ENCODE results near the gene SULT1E1.

SULT1E1 gene

DNA sequence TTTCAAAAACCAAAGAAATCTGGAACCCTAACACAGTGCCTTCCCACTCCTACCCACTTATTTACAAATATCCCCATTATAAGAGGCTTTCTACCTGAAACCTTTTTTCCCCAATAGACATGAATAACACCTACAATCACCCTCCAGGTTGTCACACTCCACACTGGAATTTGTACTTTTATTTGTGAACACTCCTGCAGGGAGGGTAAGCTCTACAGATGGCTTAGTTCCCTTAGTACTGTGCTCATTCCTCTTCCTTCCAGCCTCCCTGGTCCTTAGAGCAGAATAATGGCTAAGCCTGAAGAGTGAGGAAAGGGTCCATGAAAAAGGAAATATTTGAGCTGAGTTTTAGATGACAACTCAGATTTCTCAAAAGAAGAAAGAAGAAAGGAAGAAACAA, 22.2 kb upstream of the SULT1E1 start:
- DNase-seq = no peak
- CTCF ChIA-PET = interaction anchor here (0.6 to 2.2 kb wide), 5 partner anchors 14 to 201 kb away, joined by 3 to 6 read pairs (median 5); no protein-coding TSS in a partner anchor
- POLR2A ChIA-PET = no interaction called here
- Histone ChIP-seq H3K9me3 (ENCODE audit: control extremely low read depth in 1 of 5, control insufficient read depth in 4 of 5, insufficient read depth in 2 of 5, low read depth in 1 of 5, low read length in 4 of 5) (peaks cover 0 to 8% (median 0%) of the 10 kb centered on the region in 5 experiments), H3K27me3 (replicated peaks in 2 of 5; ENCODE audit: control insufficient read depth in 4 of 5, insufficient read depth in 5 of 5, low read length in 4 of 5) (no peaks in the 10 kb centered on the region), H3K36me3 (ENCODE audit: control insufficient read depth in 4 of 4, insufficient read depth in 4 of 4, low read length in 3 of 4) (no peaks in the 10 kb centered on the region), H3K27ac (ENCODE audit: insufficient read depth in 1 of 2, low read depth in 1 of 2, low read length in 2 of 2, poor library complexity in 1 of 2, severe bottlenecking in 2 of 2) (no peak overlapping the region), H3K4me1 (ENCODE audit: control extremely low read depth in 1 of 4, control insufficient read depth in 4 of 4, insufficient read depth in 4 of 4, low read length in 3 of 4) (no peaks in the 10 kb centered on the region), H3K4me3 (ENCODE audit: control insufficient read depth in 1 of 7, extremely low read depth in 1 of 7, insufficient read depth in 4 of 7, low read depth in 2 of 7, low read length in 6 of 7) (no peak overlapping the region)

GRCh38 chr4:69881173-69881773, 21.3 kb upstream of the SULT1E1 start:
- Histone ChIP-seq H3K27ac (ENCODE audit: insufficient read depth in 1 of 2, low read depth in 1 of 2, low read length in 2 of 2, poor library complexity in 1 of 2, severe bottlenecking in 2 of 2) (no peak overlapping the region), H3K36me3 (ENCODE audit: control insufficient read depth in 4 of 4, insufficient read depth in 4 of 4, low read length in 3 of 4) (no peaks in the 10 kb centered on the region), H3K4me3 (ENCODE audit: control insufficient read depth in 1 of 7, extremely low read depth in 1 of 7, insufficient read depth in 4 of 7, low read depth in 2 of 7, low read length in 6 of 7) (no peak overlapping the region), H3K9me3 (ENCODE audit: control extremely low read depth in 1 of 5, control insufficient read depth in 4 of 5, insufficient read depth in 2 of 5, low read depth in 1 of 5, low read length in 4 of 5) (peaks cover 0 to 8% (median 0%) of the 10 kb centered on the region in 5 experiments), H3K4me1 (ENCODE audit: control extremely low read depth in 1 of 4, control insufficient read depth in 4 of 4, insufficient read depth in 4 of 4, low read length in 3 of 4) (no peaks in the 10 kb centered on the region), H3K27me3 (replicated peaks in 2 of 5; ENCODE audit: control insufficient read depth in 4 of 5, insufficient read depth in 5 of 5, low read length in 4 of 5) (no peaks in the 10 kb centered on the region)
- peak; percentile 42 to 72 (median 70) for DNase-seq
- ChIA-PET POLR2A (no interaction called here), CTCF (interaction anchor here (0.7 to 3.4 kb wide), 23 partner anchors 13 to 563 kb away, joined by 3 to 17 read pairs (median 5); partner anchors contain the start of gene SULT1E1)

- H3K36me3 ChIP-seq (ENCODE audit: control insufficient read depth in 4 of 4, insufficient read depth in 4 of 4, low read length in 3 of 4) = no peaks in the 10 kb centered on the region
- H3K4me1 ChIP-seq (ENCODE audit: control extremely low read depth in 1 of 4, control insufficient read depth in 4 of 4, insufficient read depth in 4 of 4, low read length in 3 of 4) = no peaks in the 10 kb centered on the region
- H3K4me3 ChIP-seq (ENCODE audit: control insufficient read depth in 1 of 7, extremely low read depth in 1 of 7, insufficient read depth in 4 of 7, low read depth in 2 of 7, low read length in 6 of 7) = no peak overlapping the region
- no peak overlapping the region for H3K27ac ChIP-seq (ENCODE audit: insufficient read depth in 1 of 2, low read depth in 1 of 2, low read length in 2 of 2, poor library complexity in 1 of 2, severe bottlenecking in 2 of 2)
- CTCF ChIA-PET = interaction anchor here (1.0 to 3.4 kb wide), 7 partner anchors 10 to 560 kb away, joined by 3 to 17 read pairs (median 4); no protein-coding TSS in a partner anchor
- no peak for DNase-seq
- H3K27me3 ChIP-seq (replicated peaks in 2 of 5; ENCODE audit: control insufficient read depth in 4 of 5, insufficient read depth in 5 of 5, low read length in 4 of 5) = no peaks in the 10 kb centered on the region
- 70% methylated on average over 1 of the region's 2 CpGs for WGBS (ENCODE audit: insufficient coverage)
- peaks cover 0 to 1% (median 0%) of the 10 kb centered on the region in 5 experiments for H3K9me3 ChIP-seq (ENCODE audit: control extremely low read depth in 1 of 5, control insufficient read depth in 4 of 5, insufficient read depth in 2 of 5, low read depth in 1 of 5, low read length in 4 of 5)
- POLR2A ChIA-PET = no interaction called here
Observed at GRCh38 chr4:69878250-69878649, 18.3 kb upstream of the SULT1E1 start.

DNA sequence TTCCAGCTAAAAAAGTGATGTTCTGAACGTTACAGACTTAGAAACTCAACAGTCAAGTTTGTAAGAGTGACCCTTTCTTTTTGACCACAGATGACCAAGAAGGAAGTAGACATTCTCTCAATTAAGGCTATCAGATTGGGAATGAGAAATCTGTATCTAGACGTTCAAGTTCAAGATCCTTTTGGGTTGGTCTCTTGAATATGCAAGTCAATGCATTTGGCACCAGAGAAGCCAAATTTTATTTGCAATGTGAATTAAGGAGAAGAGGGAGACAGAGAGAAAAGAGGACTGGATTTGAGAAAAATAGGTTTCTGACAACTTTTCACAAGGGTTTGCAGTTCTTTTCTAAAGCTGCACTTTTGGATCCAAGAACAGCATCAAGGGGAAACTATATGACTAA, 17.5 kb upstream of the SULT1E1 start:
- no peak for DNase-seq
- ChIA-PET CTCF (interaction anchor here (1.0 kb wide), 2 partner anchors 190 to 559 kb away, joined by 4 read pairs; no protein-coding TSS in a partner anchor), POLR2A (no interaction called here)
- 50% methylated on average over 1 of the region's 2 CpGs for WGBS (ENCODE audit: insufficient coverage)
- Histone ChIP-seq H3K27ac (ENCODE audit: insufficient read depth in 1 of 2, low read depth in 1 of 2, low read length in 2 of 2, poor library complexity in 1 of 2, severe bottlenecking in 2 of 2) (no peak overlapping the region), H3K36me3 (ENCODE audit: control insufficient read depth in 4 of 4, insufficient read depth in 4 of 4, low read length in 3 of 4) (no peaks in the 10 kb centered on the region), H3K27me3 (replicated peaks in 2 of 5; ENCODE audit: control insufficient read depth in 4 of 5, insufficient read depth in 5 of 5, low read length in 4 of 5) (no peaks in the 10 kb centered on the region), H3K4me1 (ENCODE audit: control extremely low read depth in 1 of 4, control insufficient read depth in 4 of 4, insufficient read depth in 4 of 4, low read length in 3 of 4) (no peaks in the 10 kb centered on the region), H3K9me3 (ENCODE audit: control extremely low read depth in 1 of 5, control insufficient read depth in 4 of 5, insufficient read depth in 2 of 5, low read depth in 1 of 5, low read length in 4 of 5) (no peaks in the 10 kb centered on the region), H3K4me3 (ENCODE audit: control insufficient read depth in 1 of 7, extremely low read depth in 1 of 7, insufficient read depth in 4 of 7, low read depth in 2 of 7, low read length in 6 of 7) (no peak overlapping the region)

DNA sequence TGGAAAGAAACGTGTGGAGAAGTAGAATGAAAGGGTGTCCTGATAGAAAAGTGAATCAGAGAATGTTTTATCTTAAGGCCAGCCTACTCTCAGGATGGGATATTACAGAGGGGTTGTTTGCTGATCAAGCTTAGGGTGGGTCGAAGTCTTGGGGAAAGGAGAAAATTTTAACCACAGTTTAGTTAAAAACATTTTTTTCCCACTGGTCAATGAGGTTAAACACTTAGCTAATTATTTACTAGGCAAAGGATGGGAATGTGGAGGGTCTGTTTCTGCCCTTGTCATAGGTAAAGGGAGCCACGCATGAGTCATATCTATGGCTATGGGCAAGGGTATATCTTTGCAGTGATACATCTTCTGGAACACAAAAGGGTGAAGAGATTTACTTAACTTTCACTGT, 16.1 kb upstream of the SULT1E1 start:
- Histone ChIP-seq H3K36me3 (ENCODE audit: control insufficient read depth in 4 of 4, insufficient read depth in 4 of 4, low read length in 3 of 4) (no peaks in the 10 kb centered on the region), H3K4me1 (ENCODE audit: control extremely low read depth in 1 of 4, control insufficient read depth in 4 of 4, insufficient read depth in 4 of 4, low read length in 3 of 4) (no peaks in the 10 kb centered on the region), H3K27ac (ENCODE audit: insufficient read depth in 1 of 2, low read depth in 1 of 2, low read length in 2 of 2, poor library complexity in 1 of 2, severe bottlenecking in 2 of 2) (no peak overlapping the region), H3K9me3 (ENCODE audit: control extremely low read depth in 1 of 5, control insufficient read depth in 4 of 5, insufficient read depth in 2 of 5, low read depth in 1 of 5, low read length in 4 of 5) (no peaks in the 10 kb centered on the region), H3K4me3 (ENCODE audit: control insufficient read depth in 1 of 7, extremely low read depth in 1 of 7, insufficient read depth in 4 of 7, low read depth in 2 of 7, low read length in 6 of 7) (no peak overlapping the region), H3K27me3 (replicated peaks in 2 of 5; ENCODE audit: control insufficient read depth in 4 of 5, insufficient read depth in 5 of 5, low read length in 4 of 5) (no peaks in the 10 kb centered on the region)
- 94% methylated on average over 2 of the region's 3 CpGs for WGBS (ENCODE audit: insufficient coverage)
- DNase-seq = no peak
- CTCF ChIA-PET = interaction anchor here (1.1 to 1.7 kb wide), 2 partner anchors 9 to 186 kb away, joined by 3 to 6 read pairs; no protein-coding TSS in a partner anchor
- POLR2A ChIA-PET = no interaction called here

DNA sequence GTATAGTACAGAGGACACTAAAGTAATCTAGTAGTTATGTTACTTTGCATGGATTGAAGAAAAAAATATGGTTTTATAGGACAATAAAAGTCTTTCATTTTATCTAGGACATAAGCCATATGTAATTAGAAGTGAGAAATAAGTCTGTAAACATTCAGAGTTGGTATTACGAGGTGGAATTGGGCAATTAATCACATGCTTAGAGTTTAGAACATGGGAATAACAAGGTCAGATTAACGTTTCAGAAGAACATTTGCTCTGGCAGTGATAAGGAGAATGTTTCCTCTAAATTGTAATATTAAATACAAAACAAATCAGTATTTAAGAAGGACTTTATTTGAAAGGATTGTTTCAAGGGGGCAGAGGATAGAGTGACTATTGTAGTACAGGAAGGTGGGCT, 15.6 kb upstream of the SULT1E1 start:
- CTCF ChIA-PET = interaction anchor here (1.7 kb wide), 1 partner anchor 185 kb away, joined by 6 read pairs; no protein-coding TSS in a partner anchor
- POLR2A ChIA-PET = no interaction called here

GRCh38 chr4:69874507-69874906, 14.6 kb upstream of the SULT1E1 start:
- Histone ChIP-seq H3K27ac (ENCODE audit: insufficient read depth in 1 of 2, low read depth in 1 of 2, low read length in 2 of 2, poor library complexity in 1 of 2, severe bottlenecking in 2 of 2) (no peak overlapping the region), H3K9me3 (ENCODE audit: control extremely low read depth in 1 of 5, control insufficient read depth in 4 of 5, insufficient read depth in 2 of 5, low read depth in 1 of 5, low read length in 4 of 5) (peaks cover 0 to 2% (median 0%) of the 10 kb centered on the region in 5 experiments), H3K4me3 (ENCODE audit: control insufficient read depth in 1 of 7, extremely low read depth in 1 of 7, insufficient read depth in 4 of 7, low read depth in 2 of 7, low read length in 6 of 7) (no peak overlapping the region), H3K27me3 (replicated peaks in 2 of 5; ENCODE audit: control insufficient read depth in 4 of 5, insufficient read depth in 5 of 5, low read length in 4 of 5) (no peaks in the 10 kb centered on the region), H3K4me1 (ENCODE audit: control extremely low read depth in 1 of 4, control insufficient read depth in 4 of 4, insufficient read depth in 4 of 4, low read length in 3 of 4) (no peaks in the 10 kb centered on the region), H3K36me3 (ENCODE audit: control insufficient read depth in 4 of 4, insufficient read depth in 4 of 4, low read length in 3 of 4) (no peaks in the 10 kb centered on the region)
- DNase-seq = no peak
- ChIA-PET CTCF (no interaction called here), POLR2A (no interaction called here)

More for the DNA sequence above, 15.6 kb upstream of the SULT1E1 start:
- Histone ChIP-seq H3K4me1 (ENCODE audit: control extremely low read depth in 1 of 4, control insufficient read depth in 4 of 4, insufficient read depth in 4 of 4, low read length in 3 of 4) (no peaks in the 10 kb centered on the region), H3K4me3 (ENCODE audit: control insufficient read depth in 1 of 7, extremely low read depth in 1 of 7, insufficient read depth in 4 of 7, low read depth in 2 of 7, low read length in 6 of 7) (no peak overlapping the region), H3K36me3 (ENCODE audit: control insufficient read depth in 4 of 4, insufficient read depth in 4 of 4, low read length in 3 of 4) (no peaks in the 10 kb centered on the region), H3K9me3 (ENCODE audit: control extremely low read depth in 1 of 5, control insufficient read depth in 4 of 5, insufficient read depth in 2 of 5, low read depth in 1 of 5, low read length in 4 of 5) (no peaks in the 10 kb centered on the region), H3K27me3 (replicated peaks in 2 of 5; ENCODE audit: control insufficient read depth in 4 of 5, insufficient read depth in 5 of 5, low read length in 4 of 5) (no peaks in the 10 kb centered on the region), H3K27ac (ENCODE audit: insufficient read depth in 1 of 2, low read depth in 1 of 2, low read length in 2 of 2, poor library complexity in 1 of 2, severe bottlenecking in 2 of 2) (no peak overlapping the region)
- WGBS (ENCODE audit: insufficient coverage) = no CpG with 5 or more reads among the region's 2 CpGs
- no peak for DNase-seq
